ENCODE data around the gene PTEN.

- TF ChIP-seq CTCF (IDR thresholded peaks at IDR 0.05; ENCODE audit: low read length) (no peak), EZH2 (IDR thresholded peaks at IDR 0.05; ENCODE audit: borderline replicate concordance, low read length) (no peak)
These were observed 72.1 kb downstream of the PTEN start for GRCh38 chr10:87935290-87936141.

Data from OCI-LY1 (cell line).